IMR-90 (cell line): ENCODE data around the gene CLTA. TPM values are rescaled to one million over a fixed set of nuclear protein-coding genes. Genes with fewer than 3 reads are reported as not detected.

Experiments used
- ATAC-seq: fragments of 200-7000 bp; cut with Tn5 transposase; 2 replicates; pipeline ENCODE4 v1.9.1; 2020; ENCODE audit warnings: low read depth, mild to moderate bottlenecking, moderate library complexity
- BruUV-seq: library from RNA; stranded (reverse); fragments of 400-500 nt; replicated peaks from 2 replicates; lab custom pipeline; 2021; lab: Mats Ljungman, UMichigan
- CTCF ChIA-PET: fragments of 300-600 bp; formaldehyde crosslinking; extraction: SDS; loops from one replicate; lab custom pipeline; 2021; ENCODE audit warnings: antibody characterized with exemption; lab: Yijun Ruan, JAX
- POLR2A ChIA-PET: fragments of 300-600 bp; sonication (Branson Sonifier 250); formaldehyde crosslinking; loops from one replicate; lab custom pipeline; 2022; ENCODE audit warnings: antibody characterized with exemption; ENCODE audit not compliant: unreplicated experiment; lab: Charles Lee
- DNase-seq: peaks from one replicate; pipeline ENCODE4 v3.0.0; 2013
- H2AFZ ChIP-seq: replicated peaks from 2 replicates; pipeline ENCODE3; 2013; ENCODE audit warnings: low read length, mild to moderate bottlenecking; ENCODE audit not compliant: poor library complexity
- H2AK5ac ChIP-seq: 2 replicates; pipeline ENCODE4 v1.6.1; 2013; ENCODE audit warnings: low read depth, low read length, inconsistent platforms
- H2AK9ac ChIP-seq: replicated peaks from 2 replicates; pipeline ENCODE3; 2013; ENCODE audit warnings: mild to moderate bottlenecking, low read depth, low read length, moderate library complexity; ENCODE audit not compliant: poor library complexity
- H2BK120ac ChIP-seq: 2 replicates; pipeline ENCODE4 v1.6.1; 2013; ENCODE audit warnings: low read depth, low read length, inconsistent platforms
- H2BK15ac ChIP-seq: 3 replicates; pipeline ENCODE4 v1.6.1; 2013; ENCODE audit warnings: low read depth, low read length, inconsistent platforms
- H2BK20ac ChIP-seq: 2 replicates; pipeline ENCODE4 v1.6.1; 2013; ENCODE audit warnings: low read depth, mild to moderate bottlenecking, inconsistent platforms, low read length, moderate library complexity
- H2BK5ac ChIP-seq: 2 replicates; pipeline ENCODE4 v1.6.1; 2013; ENCODE audit warnings: mild to moderate bottlenecking, low read depth, low read length, inconsistent platforms; ENCODE audit not compliant: poor library complexity, severe bottlenecking
- H3K14ac ChIP-seq: replicated peaks from 2 replicates; pipeline ENCODE4 v1.6.1; 2013; ENCODE audit warnings: low read depth, low read length, inconsistent platforms
- H3K18ac ChIP-seq: 2 replicates; pipeline ENCODE4 v1.6.1; 2013; ENCODE audit warnings: low read depth, low read length, control low read depth
- H3K23ac ChIP-seq: 2 replicates; pipeline ENCODE4 v1.6.1; 2013; ENCODE audit warnings: low read depth, low read length, inconsistent platforms
- H3K27ac ChIP-seq: 2 replicates; pipeline ENCODE4 v1.5.1; 2013; ENCODE audit warnings: mild to moderate bottlenecking, control low read depth, low read length; ENCODE audit not compliant: insufficient read depth
- H3K27me3 ChIP-seq: 2 replicates; pipeline ENCODE4 v1.6.1; 2013; ENCODE audit warnings: low read length; ENCODE audit not compliant: control insufficient read depth, insufficient read depth
- H3K36me3 ChIP-seq: 2 replicates; pipeline ENCODE4 v1.6.1; 2013; ENCODE audit warnings: low read length, mixed read lengths; ENCODE audit not compliant: control insufficient read depth, insufficient read depth
- H3K4ac ChIP-seq: 2 replicates; pipeline ENCODE4 v1.6.1; 2013; ENCODE audit warnings: low read depth, low read length, inconsistent platforms
- H3K4me1 ChIP-seq: 2 replicates; pipeline ENCODE4 v1.6.1; 2013; ENCODE audit warnings: low read length, mixed read lengths; ENCODE audit not compliant: control insufficient read depth, insufficient read depth
- H3K4me2 ChIP-seq: 2 replicates; pipeline ENCODE4 v1.6.1; 2013; ENCODE audit warnings: low read depth, mild to moderate bottlenecking, control low read depth, low read length, moderate library complexity
- H3K4me3 ChIP-seq: 2 replicates; pipeline ENCODE4 v1.5.1; 2013; ENCODE audit warnings: low read depth, mild to moderate bottlenecking, control low read depth, low read length, moderate library complexity; ENCODE audit not compliant: insufficient read depth
- H3K56ac ChIP-seq: 2 replicates; pipeline ENCODE4 v1.6.1; 2013; ENCODE audit warnings: low read length, inconsistent platforms; ENCODE audit not compliant: insufficient read depth; ENCODE audit errors: extremely low read depth
- H3K79me1 ChIP-seq, 2 experiments: 2 replicates each; pipeline ENCODE4 v1.6.1; 2013; ENCODE audit warnings: low read length in 2 of 2, inconsistent platforms in 1 of 2, low read depth in 1 of 2
- H3K9ac ChIP-seq: 2 replicates; pipeline ENCODE4 v1.6.1; 2013; ENCODE audit warnings: low read depth, low read length, control low read depth
- H3K9me1 ChIP-seq: 2 replicates; pipeline ENCODE4 v1.6.1; 2013; ENCODE audit warnings: low read length, inconsistent platforms; ENCODE audit not compliant: insufficient read depth
- H3K9me3 ChIP-seq: 2 replicates; pipeline ENCODE4 v1.6.1; 2013; ENCODE audit warnings: low read length; ENCODE audit not compliant: control insufficient read depth, insufficient read depth
- H4K20me1 ChIP-seq: 2 replicates; pipeline ENCODE4 v1.6.1; 2013; ENCODE audit warnings: low read length, inconsistent platforms; ENCODE audit not compliant: insufficient read depth
- H4K5ac ChIP-seq: 2 replicates; pipeline ENCODE4 v1.6.1; 2013; ENCODE audit warnings: mild to moderate bottlenecking, low read depth, low read length, control low read depth
- H4K8ac ChIP-seq, 2 experiments: 2 replicates each; pipeline ENCODE4 v1.6.1; 2013; ENCODE audit warnings: low read depth in 2 of 2, low read length in 2 of 2, control low read depth in 1 of 2, inconsistent platforms in 1 of 2
- H4K91ac ChIP-seq: 2 replicates; pipeline ENCODE4 v1.6.1; 2013; ENCODE audit warnings: low read depth, low read length, inconsistent platforms; ENCODE audit not compliant: insufficient read depth
- CEBPB ChIP-seq: IDR thresholded peaks from 2 replicates; pipeline ENCODE4 v1.6.1; 2012; ENCODE audit warnings: low read depth, low read length, improper control_type of control experiment
- CHD1 ChIP-seq: IDR thresholded peaks from 2 replicates; pipeline ENCODE4 v1.6.1; 2012; ENCODE audit warnings: low read depth, low read length, improper control_type of control experiment
- FOS ChIP-seq: fragments of 150-350 bp; IDR thresholded peaks from 2 replicates; pipeline ENCODE4 v1.6.1; 2016; ENCODE audit warnings: low read depth, low read length
- MAFK ChIP-seq: IDR thresholded peaks from 2 replicates; pipeline ENCODE4 v1.6.1; 2012; ENCODE audit warnings: low read depth, low read length, improper control_type of control experiment
- NFE2L2 ChIP-seq: fragments of 150-350 bp; IDR thresholded peaks from 2 replicates; pipeline ENCODE4 v1.6.1; 2016; ENCODE audit warnings: low read depth, mild to moderate bottlenecking, low read length
- POLR2A ChIP-seq: IDR thresholded peaks from 2 replicates; pipeline ENCODE4 v1.6.1; 2012; ENCODE audit warnings: mild to moderate bottlenecking, low read depth, low read length
- RCOR1 ChIP-seq: IDR thresholded peaks from 2 replicates; pipeline ENCODE4 v1.6.1; 2012; ENCODE audit warnings: mild to moderate bottlenecking, low read length, improper control_type of control experiment; ENCODE audit not compliant: insufficient replicate concordance
- RFX5 ChIP-seq: IDR thresholded peaks from 2 replicates; pipeline ENCODE4 v1.8.0; 2012; ENCODE audit warnings: low read depth, mild to moderate bottlenecking, low read length, moderate library complexity
- WGBS, 2 experiments: methylation state at CpG; one replicate each; pipeline versions ENCODE4 v1.1.5 to v1.1.7; 2013; ENCODE audit warnings: missing lambda C conversion rate in 2 of 2; ENCODE audit not compliant: insufficient read length in 1 of 2; ENCODE audit errors: extremely low coverage in 2 of 2; 5-methylcytosine and 5-hydroxymethylcytosine counted together
- dilution Hi-C: fragments of 300-500 bp; cut with HindIII; formaldehyde crosslinking; loops from one replicate; pipeline ENCODE4 v1.14.3; 2018; ENCODE audit warnings: low sequenced_read_pairs; ENCODE audit not compliant: unreplicated experiment
- in situ Hi-C: fragments of 300-500 bp; cut with MboI; formaldehyde crosslinking; loops from 3 replicates; pipeline ENCODE4 v1.14.3; 2019; ENCODE audit warnings: low sequenced_read_pairs, inconsistent platforms, mixed read lengths
- intact Hi-C: fragments of 100-400 bp; cut with micrococcal nuclease; formaldehyde crosslinking; loops from 2 replicates; pipeline ENCODE4 v1.10.0; 2022
- polyA plus RNA-seq, 3 experiments: library from polyadenylated mRNA; depleted of rRNA; stranded (reverse); fragments of >200 nt; gene quantifications; 2 replicates each; pipeline ENCODE4 v1.2.3, GENCODE V29; 2012; ENCODE audit warnings: low replicate concordance in 1 of 3
- total RNA-seq: library from RNA; depleted of rRNA; stranded (reverse); fragments of >200 nt; gene quantifications from 2 replicates; pipeline ENCODE4 v1.2.3, GENCODE V29; 2012

Gene CLTA
- total and polyA plus RNA-seq, 2 of the 4 experiments (the other 2 are of a cell fraction), result 133 to 246 TPM

DNA sequence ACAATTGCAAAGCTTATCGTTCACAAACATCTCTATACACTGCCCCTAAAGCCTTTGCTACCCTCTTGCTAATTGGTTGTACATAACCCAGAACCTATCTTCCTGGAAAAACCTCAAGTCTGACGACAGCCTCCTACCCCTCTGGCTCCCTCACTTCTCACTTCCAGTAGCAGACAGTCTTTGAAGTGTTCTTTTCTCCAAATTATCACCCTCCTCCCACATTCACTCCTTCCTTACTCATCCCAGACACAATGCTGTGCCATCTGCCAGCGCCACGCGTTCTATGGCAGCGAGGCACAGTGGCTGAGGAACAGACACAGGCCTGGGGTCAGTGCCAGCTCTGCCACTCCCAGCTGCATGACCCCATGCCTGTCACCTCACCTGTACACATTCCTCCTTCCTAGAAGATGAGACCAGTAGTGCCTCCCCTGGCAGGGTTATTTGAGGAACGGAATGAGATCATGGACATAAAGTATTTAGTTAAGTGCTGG is 27.7 kb downstream of the CLTA start:
- Histone ChIP-seq H4K8ac (no peak overlapping the region), H3K79me1 (peaks cover 40 to 74% of the 10 kb centered on the region in 2 experiments), H4K5ac (no peak overlapping the region), H3K4me3 (no peak overlapping the region), H3K23ac (no peak overlapping the region), H2BK5ac (peak overlapping the region; percentile 1), H3K27ac (no peak overlapping the region), H2BK20ac (no peak overlapping the region), H4K91ac (no peak overlapping the region), H4K20me1 (peaks cover 13% of the 10 kb centered on the region; the same call in 1 of the 2 replicates), H3K9me1 (peaks cover 7% of the 10 kb centered on the region), H2AFZ (no peak overlapping the region), H2BK120ac (no peak overlapping the region), H3K56ac (no peak overlapping the region), H3K27me3 (no peaks in the 10 kb centered on the region), H3K9ac (no peak overlapping the region), H2BK15ac (no peak overlapping the region), H3K14ac (no peak overlapping the region), H2AK5ac (no peak overlapping the region), H3K18ac (no peak overlapping the region), H3K4me1 (peaks cover 3% of the 10 kb centered on the region), H3K36me3 (peaks cover 53% of the 10 kb centered on the region), H3K9me3 (peaks cover 6% of the 10 kb centered on the region), H3K4ac (no peak overlapping the region), H2AK9ac (no peak overlapping the region), H3K4me2 (no peak overlapping the region)
- in situ Hi-C loops (no loop called here), intact Hi-C loops (no loop called here), dilution Hi-C loops (no loop called here)
- no peak for ATAC-seq
- 85% methylated on average over 5 of the region's 7 CpGs; no CpG with 5 or more reads in 1 of the 2 experiments for WGBS, 2 experiments
- ChIA-PET CTCF (no interaction called here), POLR2A (no interaction called here)
- no peak for DNase-seq
- no TSS peak for BruUV-seq
- no peak for TF ChIP-seq POLR2A
- no peak for TF ChIP-seq NFE2L2
- no peak for TF ChIP-seq CEBPB
- no peak for TF ChIP-seq RFX5
- TF ChIP-seq FOS, result no peak
- TF ChIP-seq CHD1, result no peak
- TF ChIP-seq RCOR1, result no peak
- no peak for TF ChIP-seq MAFK
